OCI-LY1 (cell line): Measurements from ENCODE around the gene RBBP4.
"Not testable (repeated sequence)": the region's sequence is repeated elsewhere in the genome, so short reads cannot be mapped to it uniquely, and the experiment has no call there.

Experiments used
- H2AFZ ChIP-seq: fragments of 200-600 bp; sonication (generic), shearing (Covaris generic); 2 replicates; pipeline ENCODE4 v1.6.0; 2014; ENCODE audit warnings: antibody characterized with exemption, mild to moderate bottlenecking, low read length
- H3F3A ChIP-seq: fragments of 200-600 bp; sonication (generic), shearing (Covaris generic); 2 replicates; pipeline ENCODE4 v1.6.0; 2014; ENCODE audit warnings: mild to moderate bottlenecking, antibody characterized with exemption, low read length, moderate library complexity; ENCODE audit not compliant: insufficient read depth
- H3K27ac ChIP-seq: fragments of 200-600 bp; sonication (generic); 2 replicates; pipeline ENCODE4 v1.5.1; 2014; ENCODE audit warnings: low read length, mixed run types, mild to moderate bottlenecking, low read depth; ENCODE audit not compliant: poor library complexity, severe bottlenecking
- H3K27me3 ChIP-seq: fragments of 200-600 bp; sonication (generic); 2 replicates; pipeline ENCODE4 v1.6.0; 2014; ENCODE audit warnings: antibody characterized with exemption, mild to moderate bottlenecking, low read length, moderate library complexity; ENCODE audit not compliant: insufficient read depth
- H3K36me3 ChIP-seq: fragments of 200-600 bp; sonication (generic); 2 replicates; pipeline ENCODE4 v1.6.1; 2014; ENCODE audit warnings: mild to moderate bottlenecking, antibody characterized with exemption, low read length, moderate library complexity, mixed read lengths; ENCODE audit not compliant: insufficient read depth
- H3K4me1 ChIP-seq: fragments of 200-600 bp; sonication (generic); 2 replicates; pipeline ENCODE4 v1.5.1; 2014; ENCODE audit warnings: mild to moderate bottlenecking, low read length, moderate library complexity; ENCODE audit not compliant: insufficient read depth, severe bottlenecking
- H3K4me2 ChIP-seq: fragments of 200-600 bp; sonication (generic), shearing (Covaris generic); 2 replicates; pipeline ENCODE4 v1.6.1; 2014; ENCODE audit warnings: low read length
- H3K4me3 ChIP-seq: fragments of 200-600 bp; sonication (generic); 2 replicates; pipeline ENCODE4 v1.5.1; 2014; ENCODE audit warnings: low read length, low read depth, mild to moderate bottlenecking, mixed read lengths; ENCODE audit not compliant: poor library complexity, severe bottlenecking
- H3K79me2 ChIP-seq: fragments of 200-600 bp; shearing (Covaris generic); 2 replicates; pipeline ENCODE4 v1.6.1; 2016; ENCODE audit warnings: mixed run types, low read length, mixed read lengths; ENCODE audit not compliant: insufficient read depth
- H3K9ac ChIP-seq: fragments of 200-600 bp; sonication (generic), shearing (Covaris generic); 2 replicates; pipeline ENCODE4 v1.6.1; 2014; ENCODE audit warnings: mild to moderate bottlenecking, low read length, mixed read lengths
- H3K9me2 ChIP-seq: fragments of 200-600 bp; sonication (generic), shearing (Covaris generic); 2 replicates; pipeline ENCODE4 v1.6.1; 2014; ENCODE audit warnings: low read depth, mild to moderate bottlenecking, low read length, mixed read lengths
- H3K9me3 ChIP-seq: fragments of 200-600 bp; shearing (Covaris generic); 2 replicates; pipeline ENCODE4 v1.6.1; 2014; ENCODE audit warnings: low read length, mixed read lengths
- H4K20me1 ChIP-seq: fragments of 200-600 bp; sonication (generic), shearing (Covaris generic); 2 replicates; pipeline ENCODE4 v1.6.0; 2016; ENCODE audit warnings: mild to moderate bottlenecking, low read length; ENCODE audit not compliant: insufficient read depth
- EZH2 ChIP-seq: fragments of 200-600 bp; sonication (generic), shearing (Covaris generic); IDR thresholded peaks from 2 replicates; pipeline ENCODE4 v1.8.0; 2017; ENCODE audit warnings: borderline replicate concordance, mixed run types, mild to moderate bottlenecking, antibody characterized with exemption, low read length, moderate library complexity, mixed read lengths
- TF ChIP-seq, protein P1 (sequence below): fragments of 200-600 bp; sonication (generic), shearing (Covaris generic); IDR thresholded peaks from 2 replicates; pipeline ENCODE4 v1.5.1; 2017; ENCODE audit warnings: mild to moderate bottlenecking, antibody characterized with exemption, low read length, moderate library complexity, mixed read lengths

Gene RBBP4

GRCh38 chr1:32706491-32706890, 55.5 kb downstream of the RBBP4 start:
- peaks cover 12% of the 10 kb centered on the region for H3K4me1 ChIP-seq
- no peaks in the 10 kb centered on the region for H4K20me1 ChIP-seq
- no peaks in the 10 kb centered on the region for H3F3A ChIP-seq
- H2AFZ ChIP-seq = no peak overlapping the region
- no peak overlapping the region for H3K4me3 ChIP-seq
- no peak overlapping the region for H3K27ac ChIP-seq
- H3K4me2 ChIP-seq = no peak overlapping the region
- H3K9ac ChIP-seq = no peak overlapping the region
- no peaks in the 10 kb centered on the region for H3K9me3 ChIP-seq
- peaks cover 19% of the 10 kb centered on the region for H3K27me3 ChIP-seq
- no peaks in the 10 kb centered on the region for H3K36me3 ChIP-seq
- TF ChIP-seq, protein P1, sequence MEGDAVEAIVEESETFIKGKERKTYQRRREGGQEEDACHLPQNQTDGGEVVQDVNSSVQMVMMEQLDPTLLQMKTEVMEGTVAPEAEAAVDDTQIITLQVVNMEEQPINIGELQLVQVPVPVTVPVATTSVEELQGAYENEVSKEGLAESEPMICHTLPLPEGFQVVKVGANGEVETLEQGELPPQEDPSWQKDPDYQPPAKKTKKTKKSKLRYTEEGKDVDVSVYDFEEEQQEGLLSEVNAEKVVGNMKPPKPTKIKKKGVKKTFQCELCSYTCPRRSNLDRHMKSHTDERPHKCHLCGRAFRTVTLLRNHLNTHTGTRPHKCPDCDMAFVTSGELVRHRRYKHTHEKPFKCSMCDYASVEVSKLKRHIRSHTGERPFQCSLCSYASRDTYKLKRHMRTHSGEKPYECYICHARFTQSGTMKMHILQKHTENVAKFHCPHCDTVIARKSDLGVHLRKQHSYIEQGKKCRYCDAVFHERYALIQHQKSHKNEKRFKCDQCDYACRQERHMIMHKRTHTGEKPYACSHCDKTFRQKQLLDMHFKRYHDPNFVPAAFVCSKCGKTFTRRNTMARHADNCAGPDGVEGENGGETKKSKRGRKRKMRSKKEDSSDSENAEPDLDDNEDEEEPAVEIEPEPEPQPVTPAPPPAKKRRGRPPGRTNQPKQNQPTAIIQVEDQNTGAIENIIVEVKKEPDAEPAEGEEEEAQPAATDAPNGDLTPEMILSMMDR = no peak
- TF ChIP-seq EZH2 = no peak
- H3K9me2 ChIP-seq = no peaks in the 10 kb centered on the region
- H3K79me2 ChIP-seq = no peaks in the 10 kb centered on the region

- Histone ChIP-seq H3K9ac (no peak overlapping the region), H3K9me2 (no peaks in the 10 kb centered on the region), H2AFZ (no peak overlapping the region), H3K27ac (no peak overlapping the region), H3K9me3 (no peaks in the 10 kb centered on the region), H3K27me3 (peaks cover 5% of the 10 kb centered on the region), H3F3A (no peaks in the 10 kb centered on the region), H3K4me2 (no peak overlapping the region), H3K36me3 (no peaks in the 10 kb centered on the region), H3K4me1 (peaks cover 13% of the 10 kb centered on the region), H4K20me1 (no peaks in the 10 kb centered on the region), H3K79me2 (no peaks in the 10 kb centered on the region), H3K4me3 (no peak overlapping the region)
- no peak for TF ChIP-seq EZH2
- TF ChIP-seq, protein P1 = no peak
These were observed 58.1 kb downstream of the RBBP4 start for GRCh38 chr1:32709075-32709474.

GRCh38 chr1:32709476-32709875, 58.5 kb downstream of the RBBP4 start:
- TF ChIP-seq, protein P1 = peak; percentile 18
- no peak for TF ChIP-seq EZH2
- no peak overlapping the region for H3K4me2 ChIP-seq
- H3F3A ChIP-seq = no peaks in the 10 kb centered on the region
- H3K9ac ChIP-seq = no peak overlapping the region
- H3K27me3 ChIP-seq = peaks cover 5% of the 10 kb centered on the region; the same call in 1 of the 2 replicates
- no peaks in the 10 kb centered on the region for H3K9me3 ChIP-seq
- no peak overlapping the region for H3K4me3 ChIP-seq
- H3K36me3 ChIP-seq = no peaks in the 10 kb centered on the region
- no peak overlapping the region for H2AFZ ChIP-seq
- no peaks in the 10 kb centered on the region for H3K79me2 ChIP-seq
- no peaks in the 10 kb centered on the region for H4K20me1 ChIP-seq
- H3K9me2 ChIP-seq = no peaks in the 10 kb centered on the region
- peaks cover 13% of the 10 kb centered on the region for H3K4me1 ChIP-seq
- H3K27ac ChIP-seq = no peak overlapping the region

- H2AFZ ChIP-seq, H3K9me2 ChIP-seq, H3K27ac ChIP-seq, H3K9me3 ChIP-seq, H3F3A ChIP-seq, H3K27me3 ChIP-seq, H4K20me1 ChIP-seq, H3K79me2 ChIP-seq, H3K4me3 ChIP-seq, H3K36me3 ChIP-seq, H3K4me2 ChIP-seq, H3K9ac ChIP-seq: not testable (repeated sequence)
- peaks cover 13% of the 10 kb centered on the region for H3K4me1 ChIP-seq
These were observed 60.2 kb downstream of the RBBP4 start for GRCh38 chr1:32711221-32711620.
